ENCODE results near the gene TM4SF4.

DNA sequence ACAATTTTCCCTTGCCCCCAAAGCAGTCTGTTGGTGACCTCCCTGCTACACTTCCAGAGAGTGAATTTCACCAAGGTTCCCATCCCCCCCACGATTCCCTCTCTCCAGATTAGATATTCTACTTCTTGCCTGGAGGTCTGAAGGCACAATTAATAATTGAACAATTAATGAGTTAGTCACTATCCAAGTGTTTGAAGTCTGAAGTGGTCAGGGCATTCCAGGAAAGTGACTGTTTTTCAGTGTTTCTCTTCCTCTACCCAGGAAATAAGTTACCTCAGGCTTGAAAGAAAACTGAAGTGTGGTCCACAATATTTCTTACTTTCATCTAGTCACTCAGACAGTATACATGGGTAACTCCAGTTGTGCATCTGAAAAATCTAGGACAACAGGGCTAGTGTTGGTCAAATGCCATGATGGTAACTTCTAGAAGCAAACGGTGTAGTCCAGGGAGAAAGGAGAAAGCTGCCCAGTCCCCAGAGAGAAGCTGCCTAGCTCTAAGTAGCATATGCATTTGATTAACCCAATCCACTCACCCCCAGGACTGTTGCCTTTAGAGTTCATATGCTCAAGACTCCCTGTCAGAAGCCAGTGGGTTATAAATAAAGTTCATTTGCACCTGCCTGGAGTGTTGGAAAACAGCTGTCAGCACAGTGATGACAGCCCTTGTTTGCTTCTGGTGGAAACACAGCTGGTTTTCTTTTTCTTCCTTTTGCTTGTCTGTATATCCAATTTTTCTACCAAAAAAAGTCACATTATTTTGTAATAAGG, 2.3 kb upstream of the TM4SF4 start:
- TF ChIP-seq, protein P1, sequence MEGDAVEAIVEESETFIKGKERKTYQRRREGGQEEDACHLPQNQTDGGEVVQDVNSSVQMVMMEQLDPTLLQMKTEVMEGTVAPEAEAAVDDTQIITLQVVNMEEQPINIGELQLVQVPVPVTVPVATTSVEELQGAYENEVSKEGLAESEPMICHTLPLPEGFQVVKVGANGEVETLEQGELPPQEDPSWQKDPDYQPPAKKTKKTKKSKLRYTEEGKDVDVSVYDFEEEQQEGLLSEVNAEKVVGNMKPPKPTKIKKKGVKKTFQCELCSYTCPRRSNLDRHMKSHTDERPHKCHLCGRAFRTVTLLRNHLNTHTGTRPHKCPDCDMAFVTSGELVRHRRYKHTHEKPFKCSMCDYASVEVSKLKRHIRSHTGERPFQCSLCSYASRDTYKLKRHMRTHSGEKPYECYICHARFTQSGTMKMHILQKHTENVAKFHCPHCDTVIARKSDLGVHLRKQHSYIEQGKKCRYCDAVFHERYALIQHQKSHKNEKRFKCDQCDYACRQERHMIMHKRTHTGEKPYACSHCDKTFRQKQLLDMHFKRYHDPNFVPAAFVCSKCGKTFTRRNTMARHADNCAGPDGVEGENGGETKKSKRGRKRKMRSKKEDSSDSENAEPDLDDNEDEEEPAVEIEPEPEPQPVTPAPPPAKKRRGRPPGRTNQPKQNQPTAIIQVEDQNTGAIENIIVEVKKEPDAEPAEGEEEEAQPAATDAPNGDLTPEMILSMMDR (IDR thresholded peaks at IDR 0.05), result no peak
- TF ChIP-seq POLR2AphosphoS5 (IDR thresholded peaks at IDR 0.05) (no peak), POLR2A (IDR thresholded peaks at IDR 0.05) (no peak), EP300 (IDR thresholded peaks at IDR 0.05) (no peak)
